ENCODE data around the gene PPFIBP2.

PPFIBP2 gene

DNA sequence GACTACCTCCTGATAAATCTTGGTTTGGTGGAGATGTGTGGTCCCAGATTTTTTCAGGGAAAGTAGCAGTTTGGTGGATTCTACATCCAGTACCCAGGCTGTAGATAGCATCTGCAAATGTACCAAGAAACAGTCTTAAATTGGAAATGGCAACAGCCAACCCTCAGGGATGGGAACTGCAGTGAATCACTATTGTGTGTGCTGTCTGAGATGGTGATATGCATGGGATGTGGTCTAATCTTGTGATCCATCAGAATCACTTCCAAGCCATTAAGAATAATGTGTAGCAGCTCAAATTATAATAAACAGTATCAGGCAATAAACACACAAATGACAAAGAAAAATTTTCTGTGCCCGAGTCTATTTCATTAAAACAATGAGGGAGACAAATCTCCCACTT lies 25.1 kb upstream of the PPFIBP2 start:
- DNase-seq (ENCODE audit: extremely low read depth, low read depth), result no peak
- TF ChIP-seq, protein P1, sequence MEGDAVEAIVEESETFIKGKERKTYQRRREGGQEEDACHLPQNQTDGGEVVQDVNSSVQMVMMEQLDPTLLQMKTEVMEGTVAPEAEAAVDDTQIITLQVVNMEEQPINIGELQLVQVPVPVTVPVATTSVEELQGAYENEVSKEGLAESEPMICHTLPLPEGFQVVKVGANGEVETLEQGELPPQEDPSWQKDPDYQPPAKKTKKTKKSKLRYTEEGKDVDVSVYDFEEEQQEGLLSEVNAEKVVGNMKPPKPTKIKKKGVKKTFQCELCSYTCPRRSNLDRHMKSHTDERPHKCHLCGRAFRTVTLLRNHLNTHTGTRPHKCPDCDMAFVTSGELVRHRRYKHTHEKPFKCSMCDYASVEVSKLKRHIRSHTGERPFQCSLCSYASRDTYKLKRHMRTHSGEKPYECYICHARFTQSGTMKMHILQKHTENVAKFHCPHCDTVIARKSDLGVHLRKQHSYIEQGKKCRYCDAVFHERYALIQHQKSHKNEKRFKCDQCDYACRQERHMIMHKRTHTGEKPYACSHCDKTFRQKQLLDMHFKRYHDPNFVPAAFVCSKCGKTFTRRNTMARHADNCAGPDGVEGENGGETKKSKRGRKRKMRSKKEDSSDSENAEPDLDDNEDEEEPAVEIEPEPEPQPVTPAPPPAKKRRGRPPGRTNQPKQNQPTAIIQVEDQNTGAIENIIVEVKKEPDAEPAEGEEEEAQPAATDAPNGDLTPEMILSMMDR (IDR thresholded peaks at IDR 0.05; ENCODE audit: low read depth, low read length, missing control alignments), result no peak
- H3K4me3 ChIP-seq (replicated peaks; ENCODE audit: low read depth, low read length), result no peak overlapping the region

DNA sequence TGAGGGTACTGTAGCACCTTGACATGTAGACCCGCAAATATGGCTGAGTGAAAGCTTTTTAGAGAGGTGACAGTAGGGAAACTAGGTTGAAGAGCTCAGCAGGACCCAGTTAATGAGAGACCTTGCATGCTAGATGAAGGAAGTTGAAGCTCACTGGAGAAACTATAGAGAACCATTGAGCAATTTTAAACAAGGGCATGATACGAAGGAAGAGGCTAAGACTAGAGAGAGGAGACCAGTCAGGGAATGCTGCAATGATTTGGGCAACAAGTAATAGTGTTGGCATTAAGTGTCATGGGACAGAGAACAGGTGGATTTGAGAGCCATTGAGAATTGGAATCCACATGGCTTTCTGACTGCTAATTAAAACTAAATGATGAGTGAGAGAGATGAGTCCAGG lies 24.4 kb upstream of the PPFIBP2 start:
- TF ChIP-seq, protein P1 (IDR thresholded peaks at IDR 0.05; ENCODE audit: low read depth, low read length, missing control alignments), result no peak
- H3K4me3 ChIP-seq (replicated peaks; ENCODE audit: low read depth, low read length), result no peak overlapping the region
- DNase-seq (ENCODE audit: extremely low read depth, low read depth), result no peak

DNA sequence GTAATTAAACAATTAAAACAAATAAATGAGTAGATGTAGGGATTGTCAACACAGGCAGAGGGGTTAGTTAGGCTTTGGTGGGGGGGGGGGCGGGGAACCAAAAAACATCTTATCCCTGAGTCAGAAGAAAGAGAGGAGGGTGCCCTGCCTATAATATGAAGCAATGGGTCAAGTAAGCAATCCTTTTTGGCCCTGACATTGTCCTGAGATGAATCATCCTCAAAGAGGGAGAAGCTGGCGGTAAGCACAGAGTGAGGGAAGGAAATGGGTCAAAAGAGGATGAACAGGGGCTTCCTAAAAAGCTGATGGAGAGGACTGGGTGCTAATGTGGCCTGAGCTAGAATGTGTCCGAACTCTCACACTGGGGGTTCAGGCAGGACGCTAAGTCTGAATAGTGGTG lies 23.7 kb upstream of the PPFIBP2 start:
- no peak for DNase-seq (ENCODE audit: extremely low read depth, low read depth)
- H3K4me3 ChIP-seq (replicated peaks; ENCODE audit: low read depth, low read length), result no peak overlapping the region
- TF ChIP-seq, protein P1 (IDR thresholded peaks at IDR 0.05; ENCODE audit: low read depth, low read length, missing control alignments), result no peak

DNA sequence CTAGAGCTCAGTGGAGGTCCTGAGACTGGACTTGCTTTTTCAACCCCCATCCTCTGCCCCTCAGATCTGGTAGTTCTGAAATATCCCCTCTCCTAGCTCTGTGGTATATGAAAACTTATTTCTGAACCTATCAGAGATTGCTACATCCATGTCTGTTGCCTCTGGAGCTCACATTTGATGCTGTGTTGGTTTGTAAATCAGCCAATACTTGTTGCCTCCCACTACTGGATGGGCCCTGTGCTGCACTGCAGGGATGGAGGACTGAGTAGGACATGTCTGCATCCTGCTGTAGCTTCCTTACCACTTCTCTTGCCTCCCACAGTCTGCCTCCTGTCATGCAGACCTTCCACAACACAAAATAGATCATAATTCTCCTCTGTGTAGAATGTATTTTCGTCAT lies 23.3 kb upstream of the PPFIBP2 start:
- DNase-seq (ENCODE audit: extremely low read depth, low read depth), result no peak
- H3K4me3 ChIP-seq (replicated peaks; ENCODE audit: low read depth, low read length), result no peak overlapping the region
- TF ChIP-seq, protein P1 (IDR thresholded peaks at IDR 0.05; ENCODE audit: low read depth, low read length, missing control alignments), result no peak

DNA sequence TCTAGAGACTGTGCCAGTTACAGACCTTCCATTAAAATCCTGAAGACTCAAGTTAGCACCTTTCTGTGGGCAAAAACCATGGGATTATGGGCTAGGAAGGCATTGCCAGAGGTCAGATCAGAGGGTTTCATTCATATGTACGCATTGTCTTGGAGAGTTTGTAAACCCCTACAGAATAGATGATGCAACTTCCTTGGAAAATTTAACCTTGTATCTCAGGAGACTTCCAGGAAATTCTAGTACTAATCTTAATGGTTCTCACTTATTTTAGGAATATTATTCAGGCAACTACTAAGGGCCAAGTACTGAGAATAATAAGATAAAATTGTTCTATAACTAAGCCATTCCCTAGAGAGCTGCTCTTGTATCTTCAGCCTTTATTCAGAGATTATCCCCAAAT lies 21.5 kb upstream of the PPFIBP2 start:
- H3K4me3 ChIP-seq (replicated peaks; ENCODE audit: low read depth, low read length), result no peak overlapping the region
- DNase-seq (ENCODE audit: extremely low read depth, low read depth), result no peak
- TF ChIP-seq, protein P1 (IDR thresholded peaks at IDR 0.05; ENCODE audit: low read depth, low read length, missing control alignments), result no peak

DNA sequence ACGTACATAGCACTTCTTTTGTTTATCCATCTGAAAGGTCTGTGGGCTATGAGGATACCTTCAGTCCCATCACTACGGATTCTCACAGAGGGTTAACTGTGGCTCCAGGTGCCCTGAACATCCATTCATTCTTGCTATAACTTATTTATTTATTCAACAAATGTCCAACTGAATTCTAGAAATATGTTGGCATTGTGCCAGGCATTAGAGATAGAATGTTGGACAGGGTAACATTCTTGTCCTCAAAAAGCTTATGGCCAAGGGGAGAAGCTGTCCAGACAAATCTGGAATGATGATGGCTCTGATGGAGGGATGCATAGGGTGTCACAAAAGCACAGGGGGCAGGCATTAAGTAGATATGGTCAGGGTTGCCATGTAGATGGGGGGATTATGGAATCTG lies 20.1 kb upstream of the PPFIBP2 start:
- DNase-seq (ENCODE audit: extremely low read depth, low read depth), result no peak
- TF ChIP-seq, protein P1 (IDR thresholded peaks at IDR 0.05; ENCODE audit: low read depth, low read length, missing control alignments), result no peak
- no peak overlapping the region for H3K4me3 ChIP-seq (replicated peaks; ENCODE audit: low read depth, low read length)

DNA sequence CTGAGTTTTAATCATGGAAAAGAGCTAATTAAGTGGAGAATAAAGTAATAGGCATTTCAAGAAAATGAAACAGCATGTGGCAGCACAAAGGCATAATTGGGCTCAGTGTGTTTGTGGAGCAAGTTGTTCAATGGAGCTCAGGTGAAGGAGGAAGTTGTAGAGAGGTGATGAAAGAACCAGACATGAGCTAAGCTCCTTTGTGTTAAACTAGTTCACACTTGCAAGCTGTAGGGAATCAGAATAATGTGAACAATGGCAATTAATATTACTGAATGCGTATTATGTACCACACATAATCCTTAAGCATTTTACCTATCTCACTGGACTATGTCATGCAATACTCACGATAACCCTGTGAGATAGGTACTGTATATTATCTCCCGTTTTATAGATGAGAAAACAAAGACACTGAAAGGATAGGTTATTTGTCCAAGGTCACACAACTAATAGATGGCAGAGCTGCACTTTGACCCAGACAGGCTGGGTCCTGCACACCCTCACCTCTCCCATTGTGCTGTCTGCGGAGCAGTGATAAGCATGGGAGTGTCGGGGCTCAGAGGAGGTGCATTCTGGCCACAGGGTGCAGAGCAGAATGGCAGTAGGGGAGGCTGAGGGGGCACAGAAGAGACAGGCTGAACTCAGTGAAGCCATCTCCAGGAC lies 19.6 kb upstream of the PPFIBP2 start:
- DNase-seq (ENCODE audit: extremely low read depth, low read depth), result no peak
- TF ChIP-seq, protein P1 (IDR thresholded peaks at IDR 0.05; ENCODE audit: low read depth, low read length, missing control alignments), result no peak
- no peak overlapping the region for H3K4me3 ChIP-seq (replicated peaks; ENCODE audit: low read depth, low read length)

All from HFF-Myc (cell line).